IPS-NIHi7 (cell line): Measurements from ENCODE around the gene PRPSAP1.
"Not testable (repeated sequence)": the region's sequence is repeated elsewhere in the genome, so short reads cannot be mapped to it uniquely, and the experiment has no call there.

Experiments
- DNase-seq: peaks from one replicate; pipeline ENCODE4 v3.0.0; 2012; ENCODE audit warnings: mixed read lengths; ENCODE audit errors: extremely low spot score

PRPSAP1 gene

GRCh38 chr17:76277300-76278267 lies 76.1 kb downstream of the PRPSAP1 start:
- no peak for DNase-seq

- DNase-seq, result no peak
Measured at GRCh38 chr17:76276461-76277299, 77.0 kb downstream of the PRPSAP1 start.

- no peak for DNase-seq
Measured at GRCh38 chr17:76276069-76276431, 77.7 kb downstream of the PRPSAP1 start.

GRCh38 chr17:76275382-76276068 lies 78.2 kb downstream of the PRPSAP1 start:
- DNase-seq, result no peak

- no peak for DNase-seq
Measured at GRCh38 chr17:76274112-76274956, 79.4 kb downstream of the PRPSAP1 start.

GRCh38 chr17:76273445-76274111 lies 80.1 kb downstream of the PRPSAP1 start:
- DNase-seq, result no peak

- no peak for DNase-seq
Measured at GRCh38 chr17:76272541-76273444, 80.9 kb downstream of the PRPSAP1 start.

GRCh38 chr17:76271669-76272540 lies 81.8 kb downstream of the PRPSAP1 start:
- no peak for DNase-seq

GRCh38 chr17:76270770-76271668 lies 82.7 kb downstream of the PRPSAP1 start:
- no peak for DNase-seq

- no peak for DNase-seq
Measured at GRCh38 chr17:76270127-76270592, 83.6 kb downstream of the PRPSAP1 start.

GRCh38 chr17:76268991-76269981 lies 84.4 kb downstream of the PRPSAP1 start:
- no peak for DNase-seq

GRCh38 chr17:76268015-76268749 lies 85.5 kb downstream of the PRPSAP1 start:
- DNase-seq, result no peak

- not testable (repeated sequence) for DNase-seq
Measured at GRCh38 chr17:76267581-76268001, 86.1 kb downstream of the PRPSAP1 start.

- no peak for DNase-seq
Measured at GRCh38 chr17:76267051-76267576, 86.6 kb downstream of the PRPSAP1 start.
